ENCODE data around the gene STARD10. TPM values are rescaled to one million over a fixed set of nuclear protein-coding genes. Genes with fewer than 3 reads are reported as not detected.

The STARD10 gene
- total and polyA plus RNA-seq, 11 donors: 35.2 to 237 (median 55.2) TPM

DNA sequence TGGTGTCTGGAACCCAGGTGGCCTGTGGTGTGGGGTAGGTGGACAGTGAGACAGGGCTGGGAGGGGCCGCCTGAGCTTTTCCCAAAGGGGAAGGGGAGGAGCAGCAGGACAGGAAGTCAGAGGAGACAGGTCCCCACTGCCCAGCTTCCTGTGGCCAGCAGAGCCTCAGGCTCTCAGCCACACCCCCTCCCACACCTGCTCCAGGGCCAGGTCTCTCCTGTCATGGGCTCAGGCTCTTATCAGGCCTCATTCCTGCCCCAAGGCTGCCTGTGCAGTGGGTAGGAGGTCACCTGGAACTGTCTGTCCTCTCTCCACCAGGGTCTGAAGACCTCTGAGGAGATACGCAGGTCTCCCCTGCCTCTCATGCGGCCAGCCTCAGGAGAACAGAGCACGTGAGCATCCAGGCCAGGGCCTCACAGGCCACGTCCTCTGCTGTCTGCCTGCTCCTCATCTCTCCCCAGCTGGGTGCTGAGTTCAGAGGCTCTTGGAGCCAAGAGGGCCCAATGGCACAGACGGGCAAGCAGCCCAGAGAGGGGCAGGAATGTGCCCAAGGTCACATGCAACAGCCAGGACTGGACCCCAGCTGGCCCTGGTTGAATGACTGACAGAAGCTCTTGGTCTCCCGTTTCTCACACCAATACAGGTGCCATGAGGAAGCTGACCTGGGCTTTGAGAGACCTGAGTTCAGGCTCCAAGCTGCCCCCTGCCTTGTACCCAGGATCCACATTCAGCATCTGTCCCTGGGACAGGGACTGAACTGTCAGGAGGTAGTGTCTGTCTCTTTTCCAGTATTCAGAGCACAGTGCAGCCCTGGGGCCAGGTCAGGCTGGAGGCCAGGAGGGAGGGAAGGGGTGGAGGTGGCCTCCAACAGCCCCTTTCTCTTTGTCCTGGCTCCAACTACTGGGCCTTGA, 16.7 kb downstream of the STARD10 start:
- WGBS, 4 donors: 52 to 72% (median 55%) methylated on average over 3 to 7 of the region's 7 CpGs
- Histone ChIP-seq H3K27me3 (no peaks in the 10 kb centered on the region), H3K4me3 (no peak overlapping the region), H3K4me1 (peaks cover 0 to 62% (median 37%) of the 10 kb centered on the region in 12 donors), H3K9me3 (no peaks in the 10 kb centered on the region), H3K36me3 (no peaks in the 10 kb centered on the region), H3K27ac (peak overlapping the region in 11 of 12 donors; percentile 3 to 77 (median 60))
- TF ChIP-seq CTCF (IDR thresholded peaks at IDR 0.05) (no peak), POLR2A (IDR thresholded peaks at IDR 0.05) (no peak)
- ATAC-seq (peak; percentile 48 to 66 (median 60)), DNase-seq (peak in 4 of 5 donors; percentile 53 to 84 (median 73))
- intact Hi-C loops (cut with DNase I): loop anchor here in 1 of 10 donors (5.0 kb wide), 1 partner anchor 40 kb away; no protein-coding TSS in a partner anchor

DNA sequence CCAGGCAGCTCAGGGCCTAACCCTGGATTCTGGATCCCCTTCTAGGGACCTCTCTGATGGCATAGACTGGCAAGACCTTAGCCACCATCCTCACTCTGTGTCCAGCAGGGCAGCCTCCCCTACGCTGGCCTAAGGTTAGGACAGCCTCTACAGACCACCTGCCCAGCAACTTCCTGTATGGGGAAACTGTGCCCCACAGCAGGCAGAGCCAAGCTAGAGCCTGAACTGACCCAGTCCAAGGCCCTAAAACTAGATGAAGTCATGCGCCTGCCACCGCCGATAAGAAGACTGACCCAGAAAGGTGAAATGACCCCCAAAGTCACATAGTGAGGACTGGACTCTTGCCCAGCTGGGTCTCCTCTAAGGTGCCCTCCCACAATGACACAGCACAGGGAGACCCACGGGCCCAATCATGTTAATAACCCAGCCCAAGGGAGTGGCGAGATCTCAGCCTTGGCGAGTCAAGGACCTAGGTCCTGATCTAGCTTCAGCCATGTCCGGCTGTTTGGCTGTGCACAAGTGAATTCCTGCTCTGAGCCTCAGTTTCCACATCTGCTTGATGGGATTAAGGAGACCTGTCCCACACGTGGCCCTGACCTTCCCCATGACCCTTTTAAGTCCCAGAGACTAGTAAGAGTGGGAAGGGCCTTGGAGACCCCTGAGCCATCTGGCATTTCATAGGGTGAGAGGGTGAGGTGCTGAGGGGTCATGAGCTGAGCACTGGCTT, 17.6 kb downstream of the STARD10 start:
- DNase-seq (no peak), ATAC-seq (no peak)
- TF ChIP-seq CTCF (IDR thresholded peaks at IDR 0.05) (no peak), POLR2A (IDR thresholded peaks at IDR 0.05) (no peak)
- Histone ChIP-seq H3K36me3 (no peaks in the 10 kb centered on the region), H3K4me3 (no peak overlapping the region), H3K27me3 (no peaks in the 10 kb centered on the region), H3K27ac (peak overlapping the region in 10 of 12 donors; percentile 3 to 77 (median 62)), H3K4me1 (peaks cover 0 to 57% (median 35%) of the 10 kb centered on the region in 12 donors), H3K9me3 (no peaks in the 10 kb centered on the region)
- WGBS, 4 donors: 83 to 90% (median 86%) methylated on average over 8 to 9 of the region's 9 CpGs
- intact Hi-C loops (cut with DNase I): loop anchor here in 1 of 10 donors (5.0 kb wide), 1 partner anchor 39 kb away; no protein-coding TSS in a partner anchor

DNA sequence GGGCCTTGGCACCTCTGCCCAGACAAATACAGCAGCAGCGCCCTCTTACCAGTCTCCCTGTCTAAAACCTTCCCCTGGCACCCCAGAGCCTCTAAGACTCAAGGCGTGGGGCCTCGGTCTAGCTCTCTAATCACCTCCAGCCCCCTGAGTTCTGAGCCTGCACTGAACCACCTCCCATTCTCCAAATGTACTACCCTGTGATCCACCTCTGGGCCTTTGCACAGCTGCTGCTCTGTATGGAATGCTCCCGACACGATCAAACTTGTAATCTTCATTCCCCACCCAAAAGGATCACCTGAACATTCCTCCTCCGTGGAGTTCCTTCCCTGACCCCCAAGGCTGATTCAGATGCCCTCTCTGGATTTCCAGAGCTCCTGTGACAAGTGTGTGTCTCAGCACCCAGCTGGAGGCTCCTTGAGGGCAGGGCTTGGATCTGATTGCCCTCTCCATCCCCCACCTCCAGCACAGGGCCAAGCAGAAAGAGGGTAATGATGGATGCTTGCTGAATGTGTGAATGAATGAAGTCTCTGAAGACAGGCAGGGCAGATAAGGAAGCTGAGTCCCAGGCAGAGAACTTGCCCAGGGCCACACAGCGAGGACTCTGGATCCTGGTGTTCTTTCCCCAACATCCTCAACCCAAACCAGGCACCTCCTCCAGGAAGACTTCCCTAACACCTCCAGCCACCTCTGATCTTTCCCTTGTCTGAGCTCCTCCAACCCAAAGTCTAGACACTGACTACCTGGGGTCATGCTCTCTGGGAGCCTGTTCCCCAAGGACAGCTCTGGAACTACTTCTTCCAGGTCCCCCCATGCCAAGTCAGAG, 18.3 kb downstream of the STARD10 start:
- 93 to 95% (median 95%) methylated on average over 7 of the region's 7 CpGs for WGBS, 4 donors
- Histone ChIP-seq H3K9me3 (no peaks in the 10 kb centered on the region), H3K27me3 (no peaks in the 10 kb centered on the region), H3K4me3 (no peak overlapping the region), H3K4me1 (peaks cover 0 to 49% (median 28%) of the 10 kb centered on the region in 12 donors), H3K36me3 (no peaks in the 10 kb centered on the region), H3K27ac (peak overlapping the region in 1 of 12 donors; percentile 63)
- TF ChIP-seq POLR2A (IDR thresholded peaks at IDR 0.05) (no peak), CTCF (IDR thresholded peaks at IDR 0.05) (no peak)
- no peak for DNase-seq
- no peak for ATAC-seq
- intact Hi-C loops (cut with DNase I): loop anchor here in 1 of 10 donors (5.0 kb wide), 1 partner anchor 38 kb away; no protein-coding TSS in a partner anchor

All from heart left ventricle (tissue), 16 donors.